Activated CD8-positive, alpha-beta memory T cell treated with anti-CD3 and anti-CD28 coated beads, Interleukin-2, amount 50 U/mL, for 24 hours (primary cell): Measurements from ENCODE around the gene DGKA.
"Not testable (repeated sequence)": the region's sequence is repeated elsewhere in the genome, so short reads cannot be mapped to it uniquely, and the experiment has no call there.

ENCODE experiments used
- DNase-seq: peaks from one replicate; pipeline ENCODE4 v3.0.0-alpha.2; 2020; ENCODE audit errors: extremely low read depth

DGKA gene

GRCh38 chr12:55966408-55967281 lies 35.7 kb downstream of the DGKA start, which contains the start of gene CDK2:
TSS of gene CDK2 (plus strand) at chr12:55966830. CDS start at chr12:55967009, 179 bp downstream.
- DNase-seq, result peak; percentile 70

GRCh38 chr12:55969356-55969755 lies 38.4 kb downstream of the DGKA start:
- DNase-seq, result no peak

- DNase-seq, result no peak
These were observed 39.8 kb downstream of the DGKA start for GRCh38 chr12:55970775-55971174.

GRCh38 chr12:55972042-55972441 lies 41.1 kb downstream of the DGKA start:
- no peak for DNase-seq

- DNase-seq, result no peak
These were observed 41.5 kb downstream of the DGKA start for GRCh38 chr12:55972456-55972855.

GRCh38 chr12:55972911-55973598 lies 42.1 kb downstream of the DGKA start:
- DNase-seq, result no peak

GRCh38 chr12:55973599-55974307 lies 42.8 kb downstream of the DGKA start, which contains the start of gene RAB5B:
TSS of gene RAB5B (plus strand) at chr12:55974078. CDS start at chr12:55986961, 12,883 bp downstream.
- peak; percentile 96 for DNase-seq

- DNase-seq, result no peak
These were observed 43.4 kb downstream of the DGKA start for GRCh38 chr12:55974308-55974730.

GRCh38 chr12:55978393-55978792 lies 47.4 kb downstream of the DGKA start:
- DNase-seq, result no peak

- DNase-seq, result no peak
These were observed 48.1 kb downstream of the DGKA start for GRCh38 chr12:55979069-55979468.

- DNase-seq, result not testable (repeated sequence)
These were observed 50.9 kb downstream of the DGKA start for GRCh38 chr12:55981882-55982281.

GRCh38 chr12:55982319-55982936 lies 51.5 kb downstream of the DGKA start:
- no peak for DNase-seq

GRCh38 chr12:55983232-55983842 lies 52.4 kb downstream of the DGKA start:
- DNase-seq, result no peak

GRCh38 chr12:55984861-55985260 lies 53.9 kb downstream of the DGKA start:
- DNase-seq, result no peak

GRCh38 chr12:55985341-55985740 lies 54.4 kb downstream of the DGKA start:
- no peak for DNase-seq

- DNase-seq, result not testable (repeated sequence)
These were observed 55.0 kb downstream of the DGKA start for GRCh38 chr12:55985976-55986375.

GRCh38 chr12:55991110-55991509 lies 60.1 kb downstream of the DGKA start:
- no peak for DNase-seq

- no peak for DNase-seq
These were observed 62.4 kb downstream of the DGKA start for GRCh38 chr12:55993230-55993853.

GRCh38 chr12:55995366-55995765 lies 64.4 kb downstream of the DGKA start:
- no peak for DNase-seq

- DNase-seq, result no peak
These were observed 65.3 kb downstream of the DGKA start for GRCh38 chr12:55996201-55996714.
